Stimulated activated CD8-positive, alpha-beta memory T cell treated with anti-CD3 and anti-CD28 coated beads, Interleukin-12 subunit alpha, Interleukin-12 subunit beta, amount 100 ng/mL, for 24 hours (primary cell): ENCODE results near the gene MGAT4D.
"Not testable (repeated sequence)": the region's sequence is repeated elsewhere in the genome, so short reads cannot be mapped to it uniquely, and the experiment has no call there.

Experiments
- DNase-seq: peaks from one replicate; pipeline ENCODE4 v3.0.0-alpha.2; 2020; ENCODE audit errors: extremely low read depth

Gene MGAT4D

GRCh38 chr4:140439644-140440142 lies 58.4 kb downstream of the MGAT4D start:
- no peak for DNase-seq

- no peak for DNase-seq
Observed at GRCh38 chr4:140427919-140428471, 70.1 kb downstream of the MGAT4D start.

GRCh38 chr4:140427106-140427918 lies 70.8 kb downstream of the MGAT4D start, which contains the start of gene CLGN:
Gene CLGN, minus strand, starts transcription at chr4:140427648. Its CDS starts 14,570 bp downstream, at chr4:140413078.
- DNase-seq, result no peak

DNA sequence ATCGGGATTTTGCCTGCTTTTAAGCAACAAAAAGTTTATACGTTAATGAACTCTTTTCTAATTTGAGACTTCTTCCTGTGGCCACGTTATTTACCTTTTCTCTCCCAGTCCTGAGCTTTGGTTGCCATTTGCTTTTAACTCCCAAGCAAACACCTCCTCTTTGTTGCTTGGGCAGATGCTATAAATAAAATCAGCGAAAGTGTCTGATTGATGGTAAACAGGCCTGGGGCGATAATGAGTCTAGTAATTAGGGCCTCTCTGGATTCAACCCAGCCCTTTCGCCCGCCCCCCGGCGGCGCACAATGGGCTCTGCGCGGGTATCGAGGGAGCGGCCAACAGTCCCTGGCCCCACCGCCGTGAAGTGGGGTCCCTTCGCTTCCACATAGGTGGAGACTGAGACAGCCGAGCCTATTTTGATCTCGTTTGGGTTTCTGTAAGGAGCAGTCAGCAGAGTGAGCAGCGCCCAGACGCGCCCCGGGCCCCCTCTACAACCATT lies 71.4 kb downstream of the MGAT4D start:
- no peak for DNase-seq

- no peak for DNase-seq
Observed at GRCh38 chr4:140423106-140423505, 75.0 kb downstream of the MGAT4D start.

DNA sequence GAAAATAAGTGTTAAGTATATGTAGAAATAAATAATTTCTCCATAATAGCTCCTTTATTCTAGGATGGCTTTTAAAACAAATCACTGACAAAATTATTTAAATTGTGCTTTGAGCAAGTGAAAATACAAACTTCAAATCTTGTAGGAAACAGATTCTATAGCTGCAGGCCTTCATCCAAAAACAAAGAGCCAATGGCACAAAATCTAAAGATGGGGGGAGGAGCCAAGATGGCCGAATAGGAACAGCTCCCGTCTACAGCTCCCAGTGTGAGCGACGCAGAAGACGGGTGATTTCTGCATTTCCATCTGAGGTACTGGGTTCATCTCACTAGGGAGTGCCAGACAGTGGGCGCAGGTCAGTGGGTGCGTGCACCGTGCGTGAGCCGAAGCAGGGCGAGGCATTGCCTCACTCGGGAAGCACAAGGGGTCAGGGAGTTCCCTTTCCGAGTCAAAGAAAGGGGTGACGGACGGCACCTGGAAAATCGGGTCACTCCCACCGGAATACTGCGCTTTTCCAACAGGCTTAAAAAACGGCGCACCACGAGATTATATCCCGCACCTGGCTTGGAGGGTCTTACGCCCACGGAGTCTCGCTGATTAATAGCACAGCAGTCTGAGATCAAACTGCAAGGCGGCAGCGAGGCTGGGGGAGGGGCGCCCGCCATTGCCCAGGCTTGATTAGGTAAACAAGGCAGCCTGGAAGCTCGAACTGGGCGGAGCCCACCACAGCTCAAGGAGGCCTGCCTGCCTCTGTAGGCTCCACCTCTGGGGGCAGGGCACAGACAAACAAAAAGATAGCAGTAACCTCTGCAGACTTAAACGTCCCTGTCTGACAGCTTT lies 84.7 kb downstream of the MGAT4D start:
- DNase-seq, result not testable (repeated sequence)

DNA sequence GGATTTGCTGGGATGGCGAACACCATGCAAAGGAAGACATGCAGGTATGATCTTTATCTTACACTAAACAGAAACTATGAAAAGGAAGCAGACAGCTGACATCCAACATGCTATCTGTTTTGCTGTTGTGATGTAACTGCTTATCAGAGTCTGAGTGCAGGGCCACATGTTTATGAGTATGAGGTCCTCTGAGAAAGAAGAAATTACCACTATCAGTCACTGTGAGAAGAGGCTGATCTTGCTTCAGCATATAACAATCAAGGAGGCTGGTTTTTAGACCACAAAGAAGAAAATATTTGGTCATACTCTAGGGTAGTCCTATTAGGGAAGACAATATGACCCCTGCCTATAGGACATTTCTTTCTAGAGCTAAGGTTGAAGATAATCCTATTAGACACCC lies 89.1 kb downstream of the MGAT4D start:
- DNase-seq, result no peak

DNA sequence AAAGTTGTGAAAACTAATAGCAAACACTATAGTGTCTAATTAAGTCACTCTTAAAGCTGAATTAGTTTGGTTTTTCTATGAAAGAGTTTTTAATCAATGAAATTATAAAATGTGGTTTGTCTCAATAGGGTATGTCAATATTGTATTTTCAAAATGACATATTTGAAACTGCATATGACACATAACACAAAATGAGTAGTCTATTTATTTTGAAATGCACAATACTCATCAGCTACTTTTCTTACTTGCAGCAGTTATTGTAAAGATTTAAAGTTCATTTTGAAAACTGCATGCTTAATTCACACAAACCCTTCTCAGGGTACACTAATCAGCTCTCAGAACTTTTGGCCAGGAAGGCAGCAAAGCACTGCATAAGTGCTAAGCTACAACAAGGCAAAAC lies 91.8 kb downstream of the MGAT4D start:
- no peak for DNase-seq

DNA sequence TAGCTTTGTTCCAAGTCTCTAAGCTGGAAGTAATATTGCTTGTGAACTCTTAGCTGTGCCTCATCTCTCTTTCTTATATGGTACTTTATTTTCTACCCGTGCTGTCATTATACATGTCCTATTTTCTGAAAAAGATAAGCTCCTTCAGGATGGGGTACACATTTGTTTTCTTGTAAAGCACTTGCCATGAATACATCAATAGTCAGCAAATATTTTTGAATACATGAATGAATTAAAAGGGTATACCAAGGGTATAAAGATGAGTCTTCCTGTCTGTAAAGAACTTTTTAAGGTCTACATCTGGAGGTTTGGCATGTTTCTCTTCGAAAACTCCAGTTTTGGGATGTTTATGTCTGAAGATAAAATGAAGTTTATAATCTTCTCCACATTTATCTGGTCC lies 98.0 kb downstream of the MGAT4D start:
- no peak for DNase-seq

GRCh38 chr4:140395668-140396067 lies 102.4 kb downstream of the MGAT4D start:
- no peak for DNase-seq
